Hepatocyte (in vitro differentiated cells): ENCODE measurements around the gene RPL7A. TPM values are rescaled to one million over a fixed set of nuclear protein-coding genes. Genes with fewer than 3 reads are reported as not detected.

Experiments
- DNase-seq: peaks from one replicate; pipeline ENCODE4 v3.0.0-alpha.2; 2016; ENCODE audit warnings: low spot score
- H2AFZ ChIP-seq: fragments of 200-600 bp; sonication (generic); 2 replicates; pipeline ENCODE4 v1.6.0; 2016; ENCODE audit warnings: antibody characterized with exemption, mild to moderate bottlenecking
- H3K27ac ChIP-seq: fragments of 200-600 bp; sonication (generic); 2 replicates; pipeline ENCODE4 v1.5.1; 2016; ENCODE audit warnings: mild to moderate bottlenecking
- H3K27me3 ChIP-seq: fragments of 200-600 bp; sonication (generic); 2 replicates; pipeline ENCODE4 v1.6.1; 2016
- H3K36me3 ChIP-seq: fragments of 200-600 bp; sonication (generic); replicated peaks from 2 replicates; pipeline ENCODE4 v1.5.1; 2016; ENCODE audit warnings: low read depth; ENCODE audit not compliant: insufficient read depth
- H3K4me1 ChIP-seq: fragments of 200-600 bp; sonication (generic); 2 replicates; pipeline ENCODE4 v1.5.1; 2016; ENCODE audit warnings: mild to moderate bottlenecking, moderate library complexity; ENCODE audit not compliant: insufficient read depth
- H3K4me2 ChIP-seq: fragments of 200-600 bp; sonication (generic); 2 replicates; pipeline ENCODE4 v1.6.0; 2016
- H3K4me3 ChIP-seq: fragments of 200-600 bp; sonication (generic); 2 replicates; pipeline ENCODE4 v1.5.1; 2016; ENCODE audit warnings: mild to moderate bottlenecking
- H3K79me2 ChIP-seq: fragments of 200-600 bp; sonication (generic); 2 replicates; pipeline ENCODE4 v1.6.0; 2017; ENCODE audit warnings: mild to moderate bottlenecking
- H3K9me2 ChIP-seq: fragments of 200-600 bp; sonication (generic); replicated peaks from 2 replicates; pipeline ENCODE4 v1.6.0; 2017; ENCODE audit warnings: mild to moderate bottlenecking; ENCODE audit not compliant: insufficient read depth
- H3K9me3 ChIP-seq: fragments of 200-600 bp; sonication (generic); 2 replicates; pipeline ENCODE4 v1.5.1; 2016; ENCODE audit warnings: low read depth, mild to moderate bottlenecking
- H4K20me1 ChIP-seq: fragments of 200-600 bp; sonication (generic); 2 replicates; pipeline ENCODE4 v1.6.0; 2016; ENCODE audit warnings: mild to moderate bottlenecking; ENCODE audit not compliant: insufficient read depth, poor library complexity, severe bottlenecking
- CTCF ChIP-seq: fragments of 200-600 bp; sonication (generic); IDR thresholded peaks from 2 replicates; pipeline ENCODE4 v1.5.1; 2016; ENCODE audit warnings: antibody characterized with exemption, mild to moderate bottlenecking; ENCODE audit not compliant: poor library complexity
- EZH2 ChIP-seq: fragments of 200-600 bp; sonication (generic); IDR thresholded peaks from 2 replicates; pipeline ENCODE4 v1.6.1; 2016; ENCODE audit warnings: antibody characterized with exemption, mild to moderate bottlenecking, borderline replicate concordance
- EZH2phosphoT487 ChIP-seq: fragments of 200-600 bp; sonication (generic); IDR thresholded peaks from one replicate; pipeline ENCODE4 v1.6.1; 2018; ENCODE audit warnings: antibody characterized with exemption, mild to moderate bottlenecking, low read depth, moderate library complexity; ENCODE audit not compliant: unreplicated experiment, severe bottlenecking
- WGBS: methylation state at CpG from one replicate; pipeline ENCODE4 v1.1.6; 2016; ENCODE audit warnings: low lambda C conversion rate; ENCODE audit errors: missing lambda C conversion rate; 5-methylcytosine and 5-hydroxymethylcytosine counted together
- polyA plus RNA-seq: library from polyadenylated mRNA; unstranded; fragments of >200 nt; fragmentation: Nextera tagmentation; extraction: Ambion mirVana; gene quantifications from 2 replicates; pipeline ENCODE4 v1.2.1, GENCODE V29; 2016
- total RNA-seq: library from RNA; depleted of rRNA; stranded (reverse); fragments of >200 nt; gene quantifications from 2 replicates; pipeline ENCODE4 v1.2.3, GENCODE V29; 2014

RPL7A gene
- total and polyA plus RNA-seq, 2 experiments from 2014 or later: 377 to 2,226 TPM

- Histone ChIP-seq H3K4me2 (no peak overlapping the region), H2AFZ (no peak overlapping the region), H3K9me2 (no peaks in the 10 kb centered on the region), H3K27me3 (no peaks in the 10 kb centered on the region), H3K27ac (no peak overlapping the region), H4K20me1 (no peaks in the 10 kb centered on the region), H3K4me3 (no peak overlapping the region), H3K36me3 (no peaks in the 10 kb centered on the region), H3K9me3 (no peaks in the 10 kb centered on the region), H3K79me2 (no peaks in the 10 kb centered on the region), H3K4me1 (no peaks in the 10 kb centered on the region)
- TF ChIP-seq EZH2 (no peak), CTCF (no peak), EZH2phosphoT487 (no peak)
- no peak for DNase-seq
- 82% methylated on average over 13 of the region's 13 CpGs for WGBS
These were observed 38.3 kb downstream of the RPL7A start for GRCh38 chr9:133386338-133386737.

DNA sequence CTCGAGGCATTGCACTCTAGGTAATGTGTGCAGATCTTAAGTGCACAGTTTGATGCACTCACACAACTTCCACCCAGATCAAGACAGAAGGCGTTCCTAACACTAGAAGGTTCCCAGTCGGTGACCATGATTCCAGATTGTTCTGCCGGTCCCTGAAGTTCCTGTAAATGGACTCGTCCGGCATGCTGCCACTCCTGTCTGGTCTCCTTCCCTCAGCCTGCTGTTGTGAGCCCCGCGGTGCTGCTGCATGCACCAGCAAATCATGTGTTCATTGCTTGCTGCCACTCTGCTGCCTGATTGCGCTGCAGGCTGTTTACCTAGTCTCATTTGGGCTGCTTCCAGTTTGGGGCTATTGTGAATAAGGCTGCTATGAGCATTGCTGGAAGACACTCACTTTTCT lies 39.7 kb downstream of the RPL7A start:
- H3K9me2 ChIP-seq: no peaks in the 10 kb centered on the region
- H3K79me2 ChIP-seq: no peaks in the 10 kb centered on the region
- no peak overlapping the region for H3K4me3 ChIP-seq
- no peak overlapping the region for H3K4me2 ChIP-seq
- no peak overlapping the region for H3K27ac ChIP-seq
- no peaks in the 10 kb centered on the region for H3K27me3 ChIP-seq
- H2AFZ ChIP-seq: no peak overlapping the region
- 80% methylated on average over 9 of the region's 9 CpGs for WGBS
- H3K36me3 ChIP-seq: no peaks in the 10 kb centered on the region
- no peak for DNase-seq
- no peaks in the 10 kb centered on the region for H4K20me1 ChIP-seq
- no peak for TF ChIP-seq CTCF
- no peak for TF ChIP-seq EZH2
- no peak for TF ChIP-seq EZH2phosphoT487
- H3K4me1 ChIP-seq: no peaks in the 10 kb centered on the region
- H3K9me3 ChIP-seq: no peaks in the 10 kb centered on the region

DNA sequence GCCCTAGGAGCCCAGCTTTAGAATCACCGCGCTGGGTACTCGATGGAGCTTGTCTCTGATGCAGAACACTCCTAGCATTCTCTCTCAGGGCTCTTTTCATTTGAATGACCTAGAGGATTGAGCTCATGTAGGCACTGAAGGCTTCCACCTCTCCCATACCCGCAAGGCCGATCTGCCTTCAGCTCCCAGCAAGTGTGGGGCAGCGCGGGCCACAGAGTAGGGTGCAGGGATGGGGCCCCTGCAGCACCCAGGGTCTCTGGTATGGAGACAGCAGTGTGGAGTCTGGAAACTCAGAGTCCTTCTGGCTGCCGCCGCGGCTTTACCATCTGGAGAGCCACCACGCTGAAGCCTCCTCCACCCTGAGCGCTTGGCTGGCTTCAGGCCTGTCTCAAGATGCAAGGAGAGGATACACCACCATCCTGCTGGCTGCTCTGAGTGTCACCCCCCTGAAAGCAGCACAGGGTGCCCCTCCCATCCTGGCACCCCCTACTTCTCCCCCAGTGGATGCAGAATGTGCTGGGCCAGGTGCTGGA lies 41.1 kb downstream of the RPL7A start:
- Histone ChIP-seq H3K4me2 (no peak overlapping the region), H3K27me3 (no peaks in the 10 kb centered on the region), H4K20me1 (no peaks in the 10 kb centered on the region), H3K27ac (no peak overlapping the region), H3K9me3 (no peaks in the 10 kb centered on the region), H3K4me3 (no peak overlapping the region), H3K9me2 (no peaks in the 10 kb centered on the region), H3K4me1 (no peaks in the 10 kb centered on the region), H3K36me3 (no peaks in the 10 kb centered on the region), H2AFZ (no peak overlapping the region), H3K79me2 (no peaks in the 10 kb centered on the region)
- TF ChIP-seq CTCF: no peak
- TF ChIP-seq EZH2phosphoT487: no peak
- TF ChIP-seq EZH2: no peak
- DNase-seq: no peak
- WGBS: 96% methylated on average over 12 of the region's 12 CpGs

DNA sequence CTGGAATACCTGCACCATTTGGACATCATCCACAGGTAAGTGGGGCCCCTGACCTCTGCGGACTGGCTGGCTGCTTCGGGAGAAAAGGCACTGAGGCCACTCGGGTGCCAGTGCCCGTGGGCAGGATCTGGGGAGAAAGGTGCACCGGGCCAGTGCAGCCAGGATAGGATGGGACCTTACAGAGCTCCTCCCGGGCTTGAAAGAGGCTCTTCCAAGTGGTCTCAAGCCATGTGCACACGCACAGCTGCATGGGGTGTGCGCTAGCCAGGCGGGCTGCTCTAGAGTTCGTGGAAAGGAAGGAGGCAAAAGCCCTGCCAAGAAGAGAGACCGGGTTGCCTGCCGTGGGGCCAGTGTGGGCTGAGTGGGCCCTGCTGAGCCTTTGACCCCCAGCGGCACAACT lies 41.5 kb downstream of the RPL7A start:
- no peaks in the 10 kb centered on the region for H3K27me3 ChIP-seq
- H3K36me3 ChIP-seq: no peaks in the 10 kb centered on the region
- TF ChIP-seq CTCF (no peak), EZH2phosphoT487 (no peak), EZH2 (no peak)
- 92% methylated on average over 13 of the region's 13 CpGs for WGBS
- H3K9me2 ChIP-seq: no peaks in the 10 kb centered on the region
- H4K20me1 ChIP-seq: no peaks in the 10 kb centered on the region
- no peak overlapping the region for H3K4me2 ChIP-seq
- H3K9me3 ChIP-seq: no peaks in the 10 kb centered on the region
- H2AFZ ChIP-seq: no peak overlapping the region
- no peak for DNase-seq
- no peaks in the 10 kb centered on the region for H3K79me2 ChIP-seq
- H3K4me1 ChIP-seq: peaks cover 2% of the 10 kb centered on the region
- no peak overlapping the region for H3K27ac ChIP-seq
- no peak overlapping the region for H3K4me3 ChIP-seq
